ENCODE data around the gene ADGB.
"Not testable (repeated sequence)": the region's sequence is repeated elsewhere in the genome, so short reads cannot be mapped to it uniquely, and the experiment has no call there.

- not testable (repeated sequence) for TF ChIP-seq POLR2A, POLR2AphosphoS5, TAF1 (IDR thresholded peaks at IDR 0.05; ENCODE audit: low read depth, low read length)
Measured at GRCh38 chr6:146803167-146803566, 204.4 kb downstream of the ADGB start.

All from GM12891 (cell line).